HG03432 (cell line): ENCODE measurements around the gene LEKR1.
"Not testable (repeated sequence)": the region's sequence is repeated elsewhere in the genome, so short reads cannot be mapped to it uniquely, and the experiment has no call there.

Experiments
- ATAC-seq: cut with Tn5 transposase; IDR thresholded peaks from one replicate; pipeline ENCODE4 v1.9.1; 2021; ENCODE audit warnings: mild to moderate bottlenecking, moderate library complexity; ENCODE audit not compliant: unreplicated experiment

The LEKR1 gene

GRCh38 chr3:156826144-156826895 lies at the start of gene LEKR1:
LEKR1 (plus strand) TSS chr3:156826353; CDS start chr3:156829330, 2,977 bp downstream.
- ATAC-seq: peak; percentile 96

GRCh38 chr3:156776871-156777270 lies 49.3 kb upstream of the LEKR1 start:
- no peak for ATAC-seq

GRCh38 chr3:156781310-156782230 lies 44.6 kb upstream of the LEKR1 start:
- no peak for ATAC-seq

GRCh38 chr3:156782319-156782718 lies 43.8 kb upstream of the LEKR1 start:
- ATAC-seq: no peak

- no peak for ATAC-seq
Observed at GRCh38 chr3:156782921-156783320, 43.2 kb upstream of the LEKR1 start.

GRCh38 chr3:156787001-156787400 lies 39.2 kb upstream of the LEKR1 start:
- no peak for ATAC-seq

- peak; percentile 83 for ATAC-seq
Observed at GRCh38 chr3:156787926-156788663, 38.1 kb upstream of the LEKR1 start.

- ATAC-seq: no peak
Observed at GRCh38 chr3:156788846-156789245, 37.3 kb upstream of the LEKR1 start.

GRCh38 chr3:156790156-156790555 lies 36.0 kb upstream of the LEKR1 start:
- no peak for ATAC-seq

- ATAC-seq: no peak
Observed at GRCh38 chr3:156792114-156792513, 34.0 kb upstream of the LEKR1 start.

GRCh38 chr3:156792536-156792935 lies 33.6 kb upstream of the LEKR1 start:
- ATAC-seq: no peak

- ATAC-seq: peak; percentile 50
Observed at GRCh38 chr3:156792945-156793344, 33.2 kb upstream of the LEKR1 start.

GRCh38 chr3:156793400-156793799 lies 32.8 kb upstream of the LEKR1 start:
- ATAC-seq: no peak

GRCh38 chr3:156793851-156794250 lies 32.3 kb upstream of the LEKR1 start:
- ATAC-seq: no peak

GRCh38 chr3:156795890-156796481 lies 30.2 kb upstream of the LEKR1 start:
- ATAC-seq: no peak

GRCh38 chr3:156797368-156797767 lies 28.8 kb upstream of the LEKR1 start:
- ATAC-seq: no peak

GRCh38 chr3:156800287-156800686 lies 25.9 kb upstream of the LEKR1 start:
- ATAC-seq: not testable (repeated sequence)

- ATAC-seq: no peak
Observed at GRCh38 chr3:156801746-156802145, 24.4 kb upstream of the LEKR1 start.

- ATAC-seq: no peak
Observed at GRCh38 chr3:156802821-156803606, 23.1 kb upstream of the LEKR1 start.
